ENCODE measurements around the gene FGFBP2.
"Not testable (repeated sequence)": the region's sequence is repeated elsewhere in the genome, so short reads cannot be mapped to it uniquely, and the experiment has no call there.

Gene FGFBP2

DNA sequence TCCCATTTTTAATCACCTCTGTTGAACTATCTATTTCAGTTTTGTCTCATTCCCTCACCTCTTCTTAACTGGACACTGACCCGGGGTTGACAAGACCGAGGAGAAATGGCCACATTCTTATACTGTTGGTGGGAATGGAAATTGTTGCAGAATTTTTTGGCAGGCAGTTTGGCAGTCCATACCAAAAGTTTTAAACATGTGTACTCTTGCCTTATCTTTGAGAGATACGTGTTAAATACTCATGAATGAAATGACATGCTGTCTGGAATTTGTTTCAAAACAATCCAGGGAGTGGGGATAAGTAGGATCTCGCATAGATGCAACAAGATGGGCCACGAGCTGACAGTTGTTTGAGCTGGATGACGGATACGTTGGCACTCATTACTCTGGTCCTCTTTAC, 36.5 kb downstream of the FGFBP2 start:
- TF ChIP-seq, protein P1, sequence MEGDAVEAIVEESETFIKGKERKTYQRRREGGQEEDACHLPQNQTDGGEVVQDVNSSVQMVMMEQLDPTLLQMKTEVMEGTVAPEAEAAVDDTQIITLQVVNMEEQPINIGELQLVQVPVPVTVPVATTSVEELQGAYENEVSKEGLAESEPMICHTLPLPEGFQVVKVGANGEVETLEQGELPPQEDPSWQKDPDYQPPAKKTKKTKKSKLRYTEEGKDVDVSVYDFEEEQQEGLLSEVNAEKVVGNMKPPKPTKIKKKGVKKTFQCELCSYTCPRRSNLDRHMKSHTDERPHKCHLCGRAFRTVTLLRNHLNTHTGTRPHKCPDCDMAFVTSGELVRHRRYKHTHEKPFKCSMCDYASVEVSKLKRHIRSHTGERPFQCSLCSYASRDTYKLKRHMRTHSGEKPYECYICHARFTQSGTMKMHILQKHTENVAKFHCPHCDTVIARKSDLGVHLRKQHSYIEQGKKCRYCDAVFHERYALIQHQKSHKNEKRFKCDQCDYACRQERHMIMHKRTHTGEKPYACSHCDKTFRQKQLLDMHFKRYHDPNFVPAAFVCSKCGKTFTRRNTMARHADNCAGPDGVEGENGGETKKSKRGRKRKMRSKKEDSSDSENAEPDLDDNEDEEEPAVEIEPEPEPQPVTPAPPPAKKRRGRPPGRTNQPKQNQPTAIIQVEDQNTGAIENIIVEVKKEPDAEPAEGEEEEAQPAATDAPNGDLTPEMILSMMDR (IDR thresholded peaks at IDR 0.05; ENCODE audit: extremely low read depth, insufficient read depth, missing control alignments), result no peak
- no peak for DNase-seq (ENCODE audit: low spot score)
- in situ Hi-C loops (cut with MboI; ENCODE audit: low pct_unique_long_range_greater_than_20kb, low sequenced_read_pairs, unreplicated experiment), result no loop called here

DNA sequence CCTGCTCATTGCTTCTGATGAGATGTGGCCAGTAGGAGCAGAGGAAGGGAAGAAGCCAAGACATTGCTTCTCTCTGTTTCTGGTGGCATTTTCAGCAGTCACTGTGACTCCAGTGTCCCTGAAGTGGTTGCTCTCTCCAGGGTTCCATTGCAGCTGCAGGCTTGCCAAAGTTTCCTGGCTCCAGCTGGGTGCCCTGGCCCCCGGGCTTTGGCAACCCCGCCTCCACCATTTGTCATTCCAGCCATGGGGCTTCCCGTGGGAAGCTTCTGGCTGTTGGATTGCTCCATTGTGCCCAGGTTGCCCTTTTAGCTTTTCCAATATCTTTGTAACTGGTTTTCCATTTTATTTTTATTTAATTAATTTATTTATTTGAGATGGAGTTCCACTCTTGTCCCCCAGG, 37.1 kb downstream of the FGFBP2 start:
- DNase-seq (ENCODE audit: low spot score), result no peak
- TF ChIP-seq, protein P1 (IDR thresholded peaks at IDR 0.05; ENCODE audit: extremely low read depth, insufficient read depth, missing control alignments), result no peak
- in situ Hi-C loops (cut with MboI; ENCODE audit: low pct_unique_long_range_greater_than_20kb, low sequenced_read_pairs, unreplicated experiment), result no loop called here

DNA sequence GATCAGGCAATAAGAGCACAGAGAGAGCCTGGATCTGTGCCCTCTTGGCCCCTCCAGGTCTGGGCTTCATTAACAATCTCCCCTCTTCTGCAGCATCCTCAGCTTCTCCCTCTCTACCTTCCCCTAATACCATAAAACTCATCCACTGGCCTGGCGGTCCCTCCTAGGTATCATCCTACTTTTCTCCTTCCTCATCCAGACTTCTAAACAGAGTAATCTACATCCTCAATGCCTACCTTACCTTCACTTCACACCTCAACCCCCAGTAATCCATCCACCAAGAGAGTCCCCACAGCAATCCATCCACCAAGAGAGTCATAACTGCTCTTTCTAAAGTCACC, 41.4 kb downstream of the FGFBP2 start:
- in situ Hi-C loops (cut with MboI; ENCODE audit: low pct_unique_long_range_greater_than_20kb, low sequenced_read_pairs, unreplicated experiment), result no loop called here
- TF ChIP-seq, protein P1 (IDR thresholded peaks at IDR 0.05; ENCODE audit: extremely low read depth, insufficient read depth, missing control alignments), result no peak

DNA sequence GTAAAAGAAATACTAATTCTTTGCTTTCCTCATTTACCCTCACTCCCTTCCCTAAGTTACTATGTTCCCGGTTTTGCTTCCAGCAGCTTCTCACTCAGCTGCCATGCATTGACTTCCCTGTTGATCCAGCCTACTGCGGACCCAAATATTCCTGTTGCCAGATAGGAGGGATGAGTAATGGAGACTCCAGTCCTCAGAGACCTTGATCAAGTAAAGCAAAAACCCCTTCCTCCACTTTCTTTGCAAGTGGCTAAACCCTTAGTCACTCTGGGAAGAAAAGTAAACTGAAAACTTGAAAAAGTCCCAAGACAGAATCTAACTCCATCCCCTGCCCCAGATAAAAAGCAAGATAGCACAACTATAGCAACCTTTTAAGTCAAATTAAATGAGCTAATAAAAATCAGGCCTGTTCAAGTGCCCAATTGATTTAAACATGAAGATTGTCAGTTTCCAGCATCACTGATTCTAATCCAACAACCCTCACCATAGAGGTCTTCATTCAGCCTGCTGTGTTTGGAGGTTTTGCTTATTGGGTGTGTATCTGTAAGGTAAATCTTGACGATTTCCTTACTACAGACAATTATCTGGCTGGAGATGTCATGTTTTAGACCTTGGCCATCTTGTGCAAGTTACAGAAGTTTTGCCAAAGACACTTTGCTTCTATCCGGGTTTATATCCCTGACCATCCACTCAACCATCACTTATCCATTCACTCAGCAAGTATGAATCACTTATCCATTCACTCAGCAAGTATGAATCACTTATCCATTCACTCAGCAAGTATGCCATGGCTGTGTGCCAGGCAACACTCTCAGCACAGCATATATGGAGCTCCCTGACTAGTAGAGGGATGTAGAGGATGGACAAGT, 42.0 kb downstream of the FGFBP2 start:
- DNase-seq (ENCODE audit: low spot score), result no peak
- in situ Hi-C loops (cut with MboI; ENCODE audit: low pct_unique_long_range_greater_than_20kb, low sequenced_read_pairs, unreplicated experiment), result no loop called here
- TF ChIP-seq, protein P1 (IDR thresholded peaks at IDR 0.05; ENCODE audit: extremely low read depth, insufficient read depth, missing control alignments), result no peak

More for the DNA sequence above, 41.4 kb downstream of the FGFBP2 start:
- no peak for DNase-seq (ENCODE audit: low spot score)

DNA sequence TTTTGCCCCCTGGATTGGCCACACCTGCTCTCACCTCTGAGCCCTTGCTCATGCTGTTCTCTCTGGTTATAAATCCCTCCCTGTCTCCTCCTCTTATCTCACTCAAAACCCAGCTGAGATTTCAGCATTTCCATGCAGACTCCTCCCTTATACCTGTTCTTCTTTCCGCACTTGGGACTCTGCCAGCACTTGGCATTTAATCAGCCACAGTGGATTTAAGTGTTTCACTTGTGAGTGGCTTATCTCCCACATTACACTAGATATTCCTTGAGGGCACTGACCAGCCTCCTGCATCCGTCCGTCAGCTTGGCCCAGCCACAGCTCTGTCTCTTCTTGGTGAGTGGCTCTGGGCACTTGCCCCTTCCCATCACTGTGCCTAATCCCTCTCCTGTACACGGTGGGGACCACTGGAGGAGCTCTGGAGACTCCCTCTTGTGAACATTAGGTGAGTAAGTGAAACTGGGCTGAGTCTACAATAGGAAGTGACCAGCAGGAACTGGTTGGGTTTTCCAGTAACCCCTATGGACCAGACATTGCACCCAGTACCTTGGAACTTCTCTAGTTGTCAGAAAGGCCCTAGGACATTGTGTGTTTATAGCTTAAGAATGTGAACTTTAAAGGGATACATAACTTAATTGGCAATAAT, 44.4 kb downstream of the FGFBP2 start:
- in situ Hi-C loops (cut with MboI; ENCODE audit: low pct_unique_long_range_greater_than_20kb, low sequenced_read_pairs, unreplicated experiment), result no loop called here
- TF ChIP-seq, protein P1 (IDR thresholded peaks at IDR 0.05; ENCODE audit: extremely low read depth, insufficient read depth, missing control alignments), result no peak
- DNase-seq (ENCODE audit: low spot score), result no peak

GRCh38 chr4:15917297-15917696, 45.7 kb downstream of the FGFBP2 start:
- no peak for DNase-seq (ENCODE audit: low spot score)
- TF ChIP-seq, protein P1 (IDR thresholded peaks at IDR 0.05; ENCODE audit: extremely low read depth, insufficient read depth, missing control alignments), result no peak
- in situ Hi-C loops (cut with MboI; ENCODE audit: low pct_unique_long_range_greater_than_20kb, low sequenced_read_pairs, unreplicated experiment), result no loop called here

- in situ Hi-C loops (cut with MboI; ENCODE audit: low pct_unique_long_range_greater_than_20kb, low sequenced_read_pairs, unreplicated experiment); DNase-seq (ENCODE audit: low spot score): not testable (repeated sequence)
These were observed 46.6 kb downstream of the FGFBP2 start for GRCh38 chr4:15916358-15916757.

Measured in GM13977 (cell line).